ENCODE data around the gene FXYD1. TPM values are rescaled to one million over a fixed set of nuclear protein-coding genes. Genes with fewer than 3 reads are reported as not detected.

Gene FXYD1
- total RNA-seq, 1 experiment from 2014 or later, result not detected

DNA sequence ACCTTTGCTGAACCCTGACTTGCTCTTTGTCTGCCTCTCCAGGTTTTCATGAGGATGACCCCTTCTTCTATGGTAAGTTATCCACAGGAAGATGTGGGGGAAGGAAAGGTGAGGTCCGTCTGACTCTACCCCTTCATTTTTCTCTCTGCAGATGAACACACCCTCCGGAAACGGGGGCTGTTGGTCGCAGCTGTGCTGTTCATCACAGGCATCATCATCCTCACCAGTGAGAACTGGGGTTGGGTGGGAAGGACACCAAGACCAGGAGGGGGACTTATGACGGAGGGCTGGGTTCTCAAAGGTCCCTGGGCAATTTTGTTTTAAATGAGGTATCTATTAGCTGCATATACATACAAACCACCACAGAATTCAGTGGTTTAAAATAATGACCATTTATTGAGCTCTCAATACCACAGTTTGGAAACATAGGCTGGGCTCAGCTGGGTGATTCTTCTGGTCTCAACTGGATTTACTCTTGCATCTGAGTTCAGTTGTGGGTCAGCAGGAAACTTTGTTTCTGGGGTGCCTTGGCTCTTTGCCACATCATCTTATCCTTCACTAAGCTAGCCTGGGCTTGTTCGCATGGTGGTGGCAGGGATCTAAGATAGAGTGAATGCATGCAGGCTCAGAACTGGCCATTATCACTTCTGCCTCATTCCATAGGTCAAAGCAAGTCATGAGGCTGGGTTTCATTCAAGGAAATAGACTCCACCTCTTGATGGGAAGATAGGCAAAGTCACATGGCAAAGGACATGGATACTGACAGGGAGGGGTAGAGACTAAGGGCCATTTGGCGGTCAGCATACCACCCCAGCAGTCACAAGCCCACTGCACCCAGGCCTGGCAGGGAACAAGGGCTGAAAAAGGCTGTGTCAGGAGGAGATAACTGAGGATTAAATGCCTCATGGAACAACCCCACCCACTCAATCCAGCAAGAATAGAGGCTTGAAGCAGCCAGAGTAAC is 27.8 kb downstream of the FXYD1 start:
- DNase-seq (ENCODE audit: low read depth, low spot score) (no peak), ATAC-seq (no peak)
- H3K36me3 ChIP-seq (ENCODE audit: control insufficient read depth, insufficient read depth, low read length), result no peaks in the 10 kb centered on the region
- ChIA-PET CTCF (no interaction called here), POLR2A (no interaction called here)
- H3K4me1 ChIP-seq (ENCODE audit: control insufficient read depth, insufficient read depth, low read length), result no peaks in the 10 kb centered on the region
- in situ Hi-C loops (cut with HindIII; ENCODE audit: low pct_unique_long_range_greater_than_20kb, low sequenced_read_pairs) (no loop called here), intact Hi-C loops (cut with micrococcal nuclease; ENCODE audit: unreplicated experiment) (no loop called here)
- no peak overlapping the region for H3K4me3 ChIP-seq (ENCODE audit: low read depth in 2 of 2, low read length in 2 of 2)
- no TSS peak for BruUV-seq (replicated peaks)
- TF ChIP-seq SIN3A (IDR thresholded peaks at IDR 0.05; ENCODE audit: borderline replicate concordance, insufficient read depth, low read depth, low read length) (no peak), POLR2AphosphoS5 (IDR thresholded peaks at IDR 0.05; ENCODE audit: low read depth, low read length) (no peak), TCF7L2 (IDR thresholded peaks at IDR 0.05; ENCODE audit: low read depth, low read length) (no peak), CTCF (IDR thresholded peaks at IDR 0.05) (no peak)
- no peaks in the 10 kb centered on the region for H3K27me3 ChIP-seq (ENCODE audit: control insufficient read depth, insufficient read depth, low read length)
- peaks cover 33% of the 10 kb centered on the region; the same call in 1 of the 2 replicates for H3K9me3 ChIP-seq (ENCODE audit: control insufficient read depth, insufficient read depth, low read depth, low read length)
- no peak overlapping the region for H3K27ac ChIP-seq (ENCODE audit: low read length)

- no peak overlapping the region for H3K4me3 ChIP-seq (ENCODE audit: low read depth in 2 of 2, low read length in 2 of 2)
- ATAC-seq (no peak), DNase-seq (ENCODE audit: low read depth, low spot score) (no peak)
- in situ Hi-C loops (cut with HindIII; ENCODE audit: low pct_unique_long_range_greater_than_20kb, low sequenced_read_pairs), result no loop called here
- TF ChIP-seq, protein P1, sequence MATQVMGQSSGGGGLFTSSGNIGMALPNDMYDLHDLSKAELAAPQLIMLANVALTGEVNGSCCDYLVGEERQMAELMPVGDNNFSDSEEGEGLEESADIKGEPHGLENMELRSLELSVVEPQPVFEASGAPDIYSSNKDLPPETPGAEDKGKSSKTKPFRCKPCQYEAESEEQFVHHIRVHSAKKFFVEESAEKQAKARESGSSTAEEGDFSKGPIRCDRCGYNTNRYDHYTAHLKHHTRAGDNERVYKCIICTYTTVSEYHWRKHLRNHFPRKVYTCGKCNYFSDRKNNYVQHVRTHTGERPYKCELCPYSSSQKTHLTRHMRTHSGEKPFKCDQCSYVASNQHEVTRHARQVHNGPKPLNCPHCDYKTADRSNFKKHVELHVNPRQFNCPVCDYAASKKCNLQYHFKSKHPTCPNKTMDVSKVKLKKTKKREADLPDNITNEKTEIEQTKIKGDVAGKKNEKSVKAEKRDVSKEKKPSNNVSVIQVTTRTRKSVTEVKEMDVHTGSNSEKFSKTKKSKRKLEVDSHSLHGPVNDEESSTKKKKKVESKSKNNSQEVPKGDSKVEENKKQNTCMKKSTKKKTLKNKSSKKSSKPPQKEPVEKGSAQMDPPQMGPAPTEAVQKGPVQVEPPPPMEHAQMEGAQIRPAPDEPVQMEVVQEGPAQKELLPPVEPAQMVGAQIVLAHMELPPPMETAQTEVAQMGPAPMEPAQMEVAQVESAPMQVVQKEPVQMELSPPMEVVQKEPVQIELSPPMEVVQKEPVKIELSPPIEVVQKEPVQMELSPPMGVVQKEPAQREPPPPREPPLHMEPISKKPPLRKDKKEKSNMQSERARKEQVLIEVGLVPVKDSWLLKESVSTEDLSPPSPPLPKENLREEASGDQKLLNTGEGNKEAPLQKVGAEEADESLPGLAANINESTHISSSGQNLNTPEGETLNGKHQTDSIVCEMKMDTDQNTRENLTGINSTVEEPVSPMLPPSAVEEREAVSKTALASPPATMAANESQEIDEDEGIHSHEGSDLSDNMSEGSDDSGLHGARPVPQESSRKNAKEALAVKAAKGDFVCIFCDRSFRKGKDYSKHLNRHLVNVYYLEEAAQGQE (IDR thresholded peaks at IDR 0.05; ENCODE audit: insufficient read depth in 1 of 2, low read depth in 2 of 2, low read length in 1 of 2), result no peak
- TF ChIP-seq CTCF (IDR thresholded peaks at IDR 0.05) (no peak), SIN3A (IDR thresholded peaks at IDR 0.05; ENCODE audit: borderline replicate concordance, insufficient read depth, low read depth, low read length) (no peak), POLR2AphosphoS5 (IDR thresholded peaks at IDR 0.05; ENCODE audit: low read depth, low read length) (no peak), TCF7L2 (IDR thresholded peaks at IDR 0.05; ENCODE audit: low read depth, low read length) (no peak)
- H3K4me1 ChIP-seq (ENCODE audit: control insufficient read depth, insufficient read depth, low read length), result no peaks in the 10 kb centered on the region
- no peaks in the 10 kb centered on the region for H3K36me3 ChIP-seq (ENCODE audit: control insufficient read depth, insufficient read depth, low read length)
- no TSS peak for BruUV-seq (replicated peaks)
- no peak overlapping the region for H3K27ac ChIP-seq (ENCODE audit: low read length)
- POLR2A ChIA-PET, result no interaction called here
- H3K9me3 ChIP-seq (ENCODE audit: control insufficient read depth, insufficient read depth, low read depth, low read length), result peaks cover 33% of the 10 kb centered on the region; the same call in 1 of the 2 replicates
- no peaks in the 10 kb centered on the region for H3K27me3 ChIP-seq (ENCODE audit: control insufficient read depth, insufficient read depth, low read length)
- intact Hi-C loops (cut with micrococcal nuclease; ENCODE audit: unreplicated experiment), result no loop called here
- CTCF ChIA-PET, result no interaction called here
Observed at GRCh38 chr19:35167251-35168119, 28.9 kb downstream of the FXYD1 start.

Measured in Panc1 (cell line).